Esophagus muscularis mucosa (tissue), 4 donors: Measurements from ENCODE around the gene KCNN2. TPM values are rescaled to one million over a fixed set of nuclear protein-coding genes. Genes with fewer than 3 reads are reported as not detected.

Source experiments
- DNase-seq: peaks from one replicate; pipeline ENCODE4 v3.0.0-alpha.2; 2017; ENCODE audit errors: extremely low spot score
- H3K27ac ChIP-seq, 4 donors: fragments of 200-600 bp; sonication (generic); replicated peaks in 1 of 4; 1 replicate in 3 of 4; 2 replicates in 1 of 4; pipeline ENCODE4 v1.5.1; 2016 to 2019; ENCODE audit warnings: mild to moderate bottlenecking in 1 of 4
- H3K27me3 ChIP-seq, 4 donors: fragments of 200-600 bp; sonication (generic); one replicate each; pipeline versions ENCODE4 v1.5.1 to v1.6.0; 2016 to 2019
- H3K36me3 ChIP-seq, 4 donors: fragments of 200-600 bp; sonication (generic); one replicate each; pipeline ENCODE4 v1.5.1; 2016 to 2019
- H3K4me1 ChIP-seq, 4 donors: fragments of 200-600 bp; sonication (generic); one replicate each; pipeline ENCODE4 v1.5.1; 2016 to 2019
- H3K4me3 ChIP-seq, 4 donors: fragments of 200-600 bp; sonication (generic); 1 replicate in 2 of 4; 2 replicates in 2 of 4; pipeline ENCODE4 v1.5.1; 2016 to 2019; ENCODE audit warnings: mild to moderate bottlenecking in 4 of 4, moderate library complexity in 1 of 4
- H3K9me3 ChIP-seq, 4 donors: fragments of 200-600 bp; sonication (generic); 1 replicate in 3 of 4; 2 replicates in 1 of 4; pipeline ENCODE4 v1.5.1; 2016 to 2019
- EP300 ChIP-seq: sonication (generic); formaldehyde crosslinking; IDR thresholded peaks from one replicate; pipeline ENCODE4 v1.6.1; 2017; ENCODE audit warnings: antibody characterized with exemption
- POLR2A ChIP-seq: fragments of 450-650 bp; IDR thresholded peaks from one replicate; pipeline ENCODE4 v1.6.1; 2017; ENCODE audit warnings: antibody characterized with exemption, moderate library complexity, mild to moderate bottlenecking, low read depth
- POLR2AphosphoS5 ChIP-seq, 2 donors: sonication (generic); formaldehyde crosslinking; IDR thresholded peaks; one replicate each; pipeline ENCODE4 v1.6.1; 2017; ENCODE audit warnings: antibody characterized with exemption in 2 of 2
- whole genome bisulfite sequencing: methylation state at CpG from one replicate; pipeline ENCODE4 v1.1.5; 2018; 5-methylcytosine and 5-hydroxymethylcytosine counted together
- intact Hi-C: fragments of 100-400 bp; cut with DNase I; formaldehyde crosslinking; loops from one replicate; pipeline ENCODE4 v1.15.1; 2023
- total RNA-seq, 4 donors: library from RNA; depleted of rRNA; stranded (reverse); fragments of >200 nt; gene quantifications; one replicate each; pipeline versions ENCODE4 v1.1.0 to v1.2.1, GENCODE V29; 2016
- TF ChIP-seq, protein P1 (sequence below), 3 experiments: fragments of 200-600 bp in 2 of 3; fragments of 450-650 bp in 1 of 3; sonication (generic) in 2 of 3; IDR thresholded peaks; one replicate each; pipeline ENCODE4 v1.5.1; 2017 to 2019; ENCODE audit warnings: antibody characterized with exemption in 3 of 3, mild to moderate bottlenecking in 2 of 3, moderate library complexity in 1 of 3

KCNN2 gene
- total RNA-seq, 4 donors from 2014 or later = 6.5 to 10.2 (median 8.6) TPM

DNA sequence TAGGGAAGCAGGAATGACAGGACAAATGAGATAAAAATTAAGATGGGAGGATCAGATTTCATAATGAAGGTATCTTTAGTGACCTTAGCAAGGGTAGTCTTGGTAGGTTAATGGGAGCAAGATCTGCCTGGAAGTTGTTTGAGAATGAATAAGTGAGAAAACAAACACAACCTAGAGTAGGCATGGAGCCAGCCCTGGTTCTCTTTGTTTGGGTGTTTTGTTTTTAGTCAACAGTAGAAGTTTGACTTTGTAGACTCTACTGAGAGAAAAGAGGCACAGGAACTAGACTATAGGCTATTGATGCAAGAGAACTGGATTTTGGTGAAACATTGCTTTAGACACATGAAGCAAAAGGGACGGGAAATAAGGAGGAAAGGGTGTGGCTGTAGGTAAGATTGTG is 40.3 kb downstream of the KCNN2 start:
- H3K36me3 ChIP-seq = no peaks in the 10 kb centered on the region
- H3K27me3 ChIP-seq = no peaks in the 10 kb centered on the region
- H3K4me3 ChIP-seq = no peak overlapping the region
- peaks cover 0 to 5% (median 0%) of the 10 kb centered on the region in 4 donors for H3K9me3 ChIP-seq
- intact Hi-C loops = no loop called here
- 78% methylated on average over 1 of the region's 1 CpG for WGBS
- H3K4me1 ChIP-seq = no peaks in the 10 kb centered on the region
- no peak for DNase-seq
- TF ChIP-seq EP300 (no peak), POLR2A (no peak), POLR2AphosphoS5 (IDR thresholded peaks at IDR 0.05) (no peak)
- TF ChIP-seq, protein P1, sequence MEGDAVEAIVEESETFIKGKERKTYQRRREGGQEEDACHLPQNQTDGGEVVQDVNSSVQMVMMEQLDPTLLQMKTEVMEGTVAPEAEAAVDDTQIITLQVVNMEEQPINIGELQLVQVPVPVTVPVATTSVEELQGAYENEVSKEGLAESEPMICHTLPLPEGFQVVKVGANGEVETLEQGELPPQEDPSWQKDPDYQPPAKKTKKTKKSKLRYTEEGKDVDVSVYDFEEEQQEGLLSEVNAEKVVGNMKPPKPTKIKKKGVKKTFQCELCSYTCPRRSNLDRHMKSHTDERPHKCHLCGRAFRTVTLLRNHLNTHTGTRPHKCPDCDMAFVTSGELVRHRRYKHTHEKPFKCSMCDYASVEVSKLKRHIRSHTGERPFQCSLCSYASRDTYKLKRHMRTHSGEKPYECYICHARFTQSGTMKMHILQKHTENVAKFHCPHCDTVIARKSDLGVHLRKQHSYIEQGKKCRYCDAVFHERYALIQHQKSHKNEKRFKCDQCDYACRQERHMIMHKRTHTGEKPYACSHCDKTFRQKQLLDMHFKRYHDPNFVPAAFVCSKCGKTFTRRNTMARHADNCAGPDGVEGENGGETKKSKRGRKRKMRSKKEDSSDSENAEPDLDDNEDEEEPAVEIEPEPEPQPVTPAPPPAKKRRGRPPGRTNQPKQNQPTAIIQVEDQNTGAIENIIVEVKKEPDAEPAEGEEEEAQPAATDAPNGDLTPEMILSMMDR (IDR thresholded peaks at IDR 0.05) = no peak
- H3K27ac ChIP-seq = no peak overlapping the region

DNA sequence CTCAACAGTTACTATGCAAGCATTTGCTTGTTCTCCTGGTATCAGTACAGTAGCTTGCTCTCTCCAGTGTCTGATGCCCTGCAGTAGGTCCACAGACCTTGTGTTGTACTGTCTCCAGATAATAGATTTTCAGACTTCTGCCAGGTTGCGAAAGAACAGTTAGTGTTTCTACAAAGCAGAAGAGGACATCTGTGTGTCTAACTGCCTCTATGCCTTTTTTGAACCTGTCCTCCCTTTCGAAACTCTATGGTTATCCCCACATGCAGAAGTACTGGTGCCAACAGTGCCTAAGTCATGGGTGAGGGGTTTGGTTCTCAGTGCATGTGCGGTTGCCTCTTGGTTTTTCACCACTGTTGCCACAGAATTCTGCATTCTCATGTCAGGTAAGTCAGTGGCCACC is 45.9 kb downstream of the KCNN2 start:
- Histone ChIP-seq H3K4me1 (no peaks in the 10 kb centered on the region), H3K27ac (no peak overlapping the region), H3K27me3 (no peaks in the 10 kb centered on the region), H3K36me3 (no peaks in the 10 kb centered on the region), H3K9me3 (no peaks in the 10 kb centered on the region), H3K4me3 (no peak overlapping the region)
- no peak for TF ChIP-seq POLR2A
- TF ChIP-seq, protein P1 (IDR thresholded peaks at IDR 0.05) = no peak
- TF ChIP-seq POLR2AphosphoS5 (IDR thresholded peaks at IDR 0.05) = no peak
- no peak for TF ChIP-seq EP300
- DNase-seq = no peak
- intact Hi-C loops = no loop called here
- 90% methylated on average over 3 of the region's 3 CpGs for WGBS

DNA sequence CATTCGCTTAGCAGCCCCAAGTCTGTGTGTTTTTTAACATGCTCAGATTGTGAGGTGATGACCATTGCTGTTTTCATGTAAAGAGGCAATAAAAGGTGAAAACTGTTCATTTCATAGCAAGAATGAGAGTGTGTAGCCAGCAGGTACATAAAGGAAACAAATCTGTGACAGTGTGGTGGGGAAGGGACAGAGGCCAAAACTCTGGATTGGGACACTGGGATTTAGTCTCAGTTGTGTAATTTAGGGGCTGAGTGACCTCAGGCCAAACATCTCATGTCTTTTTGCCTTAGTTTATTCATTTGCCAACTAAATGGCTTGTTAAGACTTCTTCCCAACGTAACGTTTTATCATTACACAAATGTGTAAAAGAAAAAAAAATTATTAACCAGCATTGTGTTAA is 47.0 kb downstream of the KCNN2 start:
- no peak for DNase-seq
- TF ChIP-seq POLR2A (no peak), EP300 (no peak), POLR2AphosphoS5 (IDR thresholded peaks at IDR 0.05) (no peak)
- TF ChIP-seq, protein P1 (IDR thresholded peaks at IDR 0.05) = no peak
- Histone ChIP-seq H3K4me3 (no peak overlapping the region), H3K27ac (no peak overlapping the region), H3K4me1 (no peaks in the 10 kb centered on the region), H3K36me3 (no peaks in the 10 kb centered on the region), H3K9me3 (no peaks in the 10 kb centered on the region), H3K27me3 (no peaks in the 10 kb centered on the region)
- WGBS = 81% methylated on average over 3 of the region's 3 CpGs
- intact Hi-C loops = no loop called here

DNA sequence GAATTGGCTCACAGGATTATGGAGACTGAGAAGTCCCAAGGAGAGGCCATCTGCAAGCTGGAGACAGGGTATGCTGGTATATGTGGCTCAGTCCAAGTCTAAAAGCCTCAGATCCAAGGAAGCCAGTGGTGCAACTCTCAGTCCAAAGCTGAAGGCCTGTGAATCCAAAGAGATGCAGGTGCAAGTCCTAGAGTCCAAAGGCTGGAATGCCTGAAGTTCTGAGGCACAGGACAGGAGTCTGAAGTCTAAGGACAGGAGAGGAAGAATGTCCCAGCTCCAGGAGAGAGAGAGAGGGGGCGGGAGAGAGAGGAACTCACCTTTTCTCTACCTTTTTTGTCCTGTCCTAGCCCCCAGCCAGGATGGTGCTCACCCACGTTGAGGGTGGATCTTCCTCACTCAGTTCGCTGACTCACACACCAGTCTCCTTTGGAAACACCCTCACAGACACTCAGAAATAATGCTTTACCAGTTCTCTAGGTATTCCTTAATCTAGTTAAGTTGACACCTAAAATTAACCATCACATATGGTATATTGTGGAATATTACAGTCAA is 49.6 kb downstream of the KCNN2 start:
- no peak for DNase-seq
- 77% methylated on average over 3 of the region's 3 CpGs for WGBS
- Histone ChIP-seq H3K27me3 (no peaks in the 10 kb centered on the region), H3K4me1 (no peaks in the 10 kb centered on the region), H3K36me3 (no peaks in the 10 kb centered on the region), H3K27ac (no peak overlapping the region), H3K4me3 (no peak overlapping the region), H3K9me3 (no peaks in the 10 kb centered on the region)
- intact Hi-C loops = no loop called here
- no peak for TF ChIP-seq POLR2A
- no peak for TF ChIP-seq POLR2AphosphoS5 (IDR thresholded peaks at IDR 0.05)
- no peak for TF ChIP-seq EP300
- TF ChIP-seq, protein P1 (IDR thresholded peaks at IDR 0.05) = no peak
